Body of pancreas (tissue), 4 donors: ENCODE measurements around the gene NACC2. TPM values are rescaled to one million over a fixed set of nuclear protein-coding genes. Genes with fewer than 3 reads are reported as not detected.

ENCODE experiments used
- ATAC-seq: fragments of 150-250 bp; one replicate; pipeline ENCODE4 v1.9.1; 2016
- DNase-seq, 4 donors: peaks; one replicate each; pipeline ENCODE4 v3.0.0-alpha.2; 2019
- H3K27ac ChIP-seq, 4 donors: fragments of 200-600 bp; sonication (generic); 1 replicate in 3 of 4; 2 replicates in 1 of 4; pipeline versions ENCODE4 v1.5.1 to v1.6.1; 2016 to 2019; ENCODE audit warnings: mild to moderate bottlenecking in 1 of 4, mixed read lengths in 1 of 4, moderate library complexity in 1 of 4
- H3K27me3 ChIP-seq, 2 donors: fragments of 200-600 bp; sonication (generic); one replicate each; pipeline ENCODE4 v1.6.0; 2016; ENCODE audit warnings: mild to moderate bottlenecking in 1 of 2
- H3K36me3 ChIP-seq, 2 donors: fragments of 200-600 bp; sonication (generic); replicated peaks in 1 of 2; 2 replicates each; pipeline ENCODE4 v1.5.1; 2016; ENCODE audit warnings: low read depth in 2 of 2; ENCODE audit not compliant: insufficient read depth in 1 of 2
- H3K4me1 ChIP-seq: fragments of 200-600 bp; sonication (generic); one replicate; pipeline ENCODE4 v1.6.0; 2016
- H3K4me3 ChIP-seq, 2 donors: fragments of 200-600 bp; sonication (generic); 1 replicate in 1 of 2; 2 replicates in 1 of 2; pipeline ENCODE4 v1.5.1; 2016 to 2019
- H3K9me3 ChIP-seq, 3 donors: fragments of 200-600 bp; sonication (generic); 1 replicate in 2 of 3; 2 replicates in 1 of 3; pipeline ENCODE4 v1.5.1; 2016
- POLR2A ChIP-seq, 3 donors: fragments of 450-650 bp; IDR thresholded peaks; one replicate each; pipeline ENCODE4 v1.6.1; 2016; ENCODE audit warnings: antibody characterized with exemption in 3 of 3, mild to moderate bottlenecking in 2 of 3
- WGBS, 2 donors: methylation state at CpG; one replicate each; pipeline ENCODE4 v1.1.5; 2017; 5-methylcytosine and 5-hydroxymethylcytosine counted together
- intact Hi-C: fragments of 100-400 bp; cut with DNase I; formaldehyde crosslinking; loops from one replicate; pipeline ENCODE4 v1.15.1; 2023
- total RNA-seq, 2 donors: library from RNA; depleted of rRNA; stranded (reverse); fragments of >200 nt; gene quantifications; one replicate each; pipeline ENCODE4 v1.1.0, GENCODE V29; 2016
- TF ChIP-seq, protein P1 (sequence below), 7 experiments: fragments of 450-650 bp in 4 of 7; fragments of 200-600 bp in 3 of 7; sonication (generic) in 3 of 7; IDR thresholded peaks; one replicate each; pipeline ENCODE4 v1.5.1; 2016 to 2019; ENCODE audit warnings: antibody characterized with exemption in 7 of 7

Gene NACC2
- total RNA-seq, 2 donors from 2014 or later: 16.6 to 21.1 TPM

DNA sequence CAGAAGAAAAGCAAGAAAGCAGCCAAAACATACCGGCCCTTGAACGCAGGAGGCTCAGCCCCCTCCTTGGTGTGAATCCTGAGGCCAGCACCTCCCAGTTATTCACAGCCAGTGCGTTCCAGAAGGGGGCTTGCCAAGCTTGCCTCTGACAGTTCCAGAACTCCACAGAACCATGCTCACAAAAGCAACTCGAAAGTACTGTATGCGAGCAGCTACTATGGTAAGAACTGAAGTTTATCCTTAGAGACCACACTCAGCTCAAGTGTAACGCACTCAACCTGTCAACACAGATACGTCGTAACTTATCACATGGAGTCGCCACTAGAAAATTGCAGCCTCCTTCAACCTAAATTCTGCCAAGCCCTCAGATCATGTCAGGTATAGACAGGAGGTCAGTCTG lies 135.3 kb downstream of the NACC2 start:
- DNase-seq (no peak), ATAC-seq (no peak)
- no peaks in the 10 kb centered on the region for H3K9me3 ChIP-seq
- peaks cover 30% of the 10 kb centered on the region for H3K4me1 ChIP-seq
- H3K36me3 ChIP-seq: no peaks in the 10 kb centered on the region
- no peak overlapping the region for H3K4me3 ChIP-seq
- intact Hi-C loops: no loop called here
- peak overlapping the region in 2 of 4 donors; percentile 82 to 89 for H3K27ac ChIP-seq
- WGBS, 2 donors: 44% methylated on average over 9 of the region's 9 CpGs
- H3K27me3 ChIP-seq: no peaks in the 10 kb centered on the region
- TF ChIP-seq, protein P1, sequence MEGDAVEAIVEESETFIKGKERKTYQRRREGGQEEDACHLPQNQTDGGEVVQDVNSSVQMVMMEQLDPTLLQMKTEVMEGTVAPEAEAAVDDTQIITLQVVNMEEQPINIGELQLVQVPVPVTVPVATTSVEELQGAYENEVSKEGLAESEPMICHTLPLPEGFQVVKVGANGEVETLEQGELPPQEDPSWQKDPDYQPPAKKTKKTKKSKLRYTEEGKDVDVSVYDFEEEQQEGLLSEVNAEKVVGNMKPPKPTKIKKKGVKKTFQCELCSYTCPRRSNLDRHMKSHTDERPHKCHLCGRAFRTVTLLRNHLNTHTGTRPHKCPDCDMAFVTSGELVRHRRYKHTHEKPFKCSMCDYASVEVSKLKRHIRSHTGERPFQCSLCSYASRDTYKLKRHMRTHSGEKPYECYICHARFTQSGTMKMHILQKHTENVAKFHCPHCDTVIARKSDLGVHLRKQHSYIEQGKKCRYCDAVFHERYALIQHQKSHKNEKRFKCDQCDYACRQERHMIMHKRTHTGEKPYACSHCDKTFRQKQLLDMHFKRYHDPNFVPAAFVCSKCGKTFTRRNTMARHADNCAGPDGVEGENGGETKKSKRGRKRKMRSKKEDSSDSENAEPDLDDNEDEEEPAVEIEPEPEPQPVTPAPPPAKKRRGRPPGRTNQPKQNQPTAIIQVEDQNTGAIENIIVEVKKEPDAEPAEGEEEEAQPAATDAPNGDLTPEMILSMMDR (IDR thresholded peaks at IDR 0.05): no peak
- no peak for TF ChIP-seq POLR2A (IDR thresholded peaks at IDR 0.05)

DNA sequence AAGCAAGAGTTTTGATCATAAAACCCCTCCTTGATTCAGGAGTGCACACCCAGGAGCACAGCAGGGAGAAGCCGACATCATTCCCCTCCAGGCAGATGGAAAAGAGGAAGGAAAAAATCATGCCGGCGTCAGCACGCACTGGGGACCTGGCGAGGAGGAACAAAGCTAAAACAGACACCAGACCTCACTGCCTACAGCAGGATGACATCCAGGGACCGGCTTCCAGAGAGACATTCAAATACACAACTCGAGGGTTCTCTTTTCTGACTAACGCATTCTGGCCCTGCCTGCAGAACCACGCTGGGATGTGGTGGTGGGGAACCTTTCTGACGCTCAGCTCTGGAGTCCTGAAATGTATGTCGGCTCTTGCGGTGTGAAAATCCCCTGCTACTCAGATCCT lies 136.6 kb downstream of the NACC2 start:
- Histone ChIP-seq H3K27me3 (no peaks in the 10 kb centered on the region), H3K27ac (peak overlapping the region in 1 of 4 donors; percentile 26), H3K4me3 (no peak overlapping the region), H3K9me3 (no peaks in the 10 kb centered on the region), H3K4me1 (peaks cover 23% of the 10 kb centered on the region), H3K36me3 (peaks cover 0 to 2% of the 10 kb centered on the region in 2 donors)
- peak in 1 of 4 donors; percentile 51 for DNase-seq
- WGBS, 2 donors: 78 to 89% methylated on average over 12 of the region's 12 CpGs
- TF ChIP-seq, protein P1 (IDR thresholded peaks at IDR 0.05): no peak
- TF ChIP-seq POLR2A (IDR thresholded peaks at IDR 0.05): no peak
- no peak for ATAC-seq
- intact Hi-C loops: no loop called here

DNA sequence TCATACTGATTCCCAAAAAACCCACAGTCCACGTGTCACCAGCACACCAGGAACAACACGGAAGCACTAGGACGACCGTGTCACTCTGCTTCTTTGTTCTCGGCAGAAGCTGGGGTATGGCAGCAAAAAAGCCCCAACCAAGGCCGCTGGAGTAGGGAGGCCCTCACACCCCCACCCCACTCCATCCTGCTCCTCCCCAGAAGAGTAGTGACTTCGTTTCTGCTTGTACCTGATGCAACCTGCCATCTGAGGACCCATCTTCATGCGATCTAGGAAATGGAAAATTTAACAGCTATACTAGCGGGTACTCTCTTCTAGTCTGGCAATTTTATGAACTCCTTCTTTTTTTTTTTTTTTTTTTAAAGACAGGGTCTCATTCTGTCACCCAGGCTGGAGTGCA lies 137.7 kb downstream of the NACC2 start:
- DNase-seq (no peak), ATAC-seq (no peak)
- TF ChIP-seq, protein P1 (IDR thresholded peaks at IDR 0.05): no peak
- TF ChIP-seq POLR2A (IDR thresholded peaks at IDR 0.05): no peak
- H3K4me3 ChIP-seq: no peak overlapping the region
- WGBS, 2 donors: 92 to 93% methylated on average over 4 to 9 of the region's 9 CpGs
- no peaks in the 10 kb centered on the region for H3K27me3 ChIP-seq
- H3K27ac ChIP-seq: no peak overlapping the region
- intact Hi-C loops: no loop called here
- H3K4me1 ChIP-seq: peaks cover 23% of the 10 kb centered on the region
- peaks cover 0 to 4% of the 10 kb centered on the region in 2 donors for H3K36me3 ChIP-seq
- no peaks in the 10 kb centered on the region for H3K9me3 ChIP-seq

GRCh38 chr9:135956802-135957174 lies 138.3 kb downstream of the NACC2 start:
- peaks cover 0 to 7% of the 10 kb centered on the region in 2 donors for H3K36me3 ChIP-seq

More at GRCh38 chr9:135956802-135957174, 138.3 kb downstream of the NACC2 start:
- Histone ChIP-seq H3K4me1 (peaks cover 22% of the 10 kb centered on the region), H3K9me3 (no peaks in the 10 kb centered on the region), H3K27me3 (no peaks in the 10 kb centered on the region), H3K4me3 (no peak overlapping the region), H3K27ac (no peak overlapping the region)
- TF ChIP-seq, protein P1 (IDR thresholded peaks at IDR 0.05): no peak
- no peak for TF ChIP-seq POLR2A (IDR thresholded peaks at IDR 0.05)
- intact Hi-C loops: no loop called here
- no peak for ATAC-seq
- 85 to 87% methylated on average over 8 of the region's 8 CpGs for WGBS, 2 donors
- DNase-seq: no peak

Other genes with a start within 250 kb of the NACC2 start
- 10 to 100 TPM; 14.8 to 30.3 TPM for gene CAMSAP1, start 187.7 kb downstream of the NACC2 start, total RNA-seq
- gene UBAC1, start 133.9 kb downstream of the NACC2 start, total RNA-seq: 10 to 100 TPM; 17.4 to 25.4 TPM
- gene TMEM250, start 23.6 kb upstream of the NACC2 start, total RNA-seq: 10 to 100 TPM; 21.3 to 47.1 TPM
- not detected for gene LHX3, start 109.8 kb upstream of the NACC2 start, total RNA-seq
- 10 to 100 TPM in 1 of 2 donors, 1 to 10 TPM in 1; 8.8 to 22.7 TPM for gene QSOX2, start 150.5 kb upstream of the NACC2 start, total RNA-seq
- 1 to 10 TPM; 1.3 to 2.3 TPM for gene CCDC187, start 208.8 kb upstream of the NACC2 start, total RNA-seq
- gene GPSM1, start 232.2 kb upstream of the NACC2 start, total RNA-seq: 10 to 100 TPM; 15.8 to 23.1 TPM